SIG-M5 treated with dmso at 0.1 percent for 504 hours (cell line): ENCODE measurements around the gene TECR.
"Not testable (repeated sequence)": the region's sequence is repeated elsewhere in the genome, so short reads cannot be mapped to it uniquely, and the experiment has no call there.

Experiments used
- DNase-seq: peaks from one replicate; lab custom pipeline; 2025; ENCODE audit not compliant: unreplicated experiment; lab: John Stamatoyannopoulos, UW

The TECR gene

GRCh38 chr19:14580623-14581237, 51.3 kb downstream of the TECR start:
- DNase-seq = no peak

- peak; percentile 37 for DNase-seq
Measured at GRCh38 chr19:14582894-14583340, 53.5 kb downstream of the TECR start, which contains the start of gene CLEC17A. CLEC17A (plus strand) TSS chr19:14583084; CDS start chr19:14583161, 77 bp downstream.

GRCh38 chr19:14584372-14584771, 55.0 kb downstream of the TECR start:
- DNase-seq = not testable (repeated sequence)

GRCh38 chr19:14585187-14585586, 55.8 kb downstream of the TECR start:
- DNase-seq = peak; percentile 19

GRCh38 chr19:14589433-14589832, 60.0 kb downstream of the TECR start:
- not testable (repeated sequence) for DNase-seq

GRCh38 chr19:14595558-14595957, 66.2 kb downstream of the TECR start:
- DNase-seq = no peak

GRCh38 chr19:14599548-14600147, 70.3 kb downstream of the TECR start:
- no peak for DNase-seq

- DNase-seq = no peak
Measured at GRCh38 chr19:14603990-14604387, 74.6 kb downstream of the TECR start.

- no peak for DNase-seq
Measured at GRCh38 chr19:14606627-14607026, 77.2 kb downstream of the TECR start.

GRCh38 chr19:14611051-14611450, 81.7 kb downstream of the TECR start:
- peak; percentile 72 for DNase-seq

- DNase-seq = not testable (repeated sequence)
Measured at GRCh38 chr19:14612242-14612641, 82.8 kb downstream of the TECR start.

GRCh38 chr19:14612657-14613056, 83.3 kb downstream of the TECR start:
- DNase-seq = no peak

GRCh38 chr19:14613399-14614098, 84.2 kb downstream of the TECR start:
- DNase-seq = not testable (repeated sequence)

- peak; percentile 92 for DNase-seq
Measured at GRCh38 chr19:14614099-14614412, 84.7 kb downstream of the TECR start.
